ENCODE data around the gene MRPL40. TPM values are rescaled to one million over a fixed set of nuclear protein-coding genes. Genes with fewer than 3 reads are reported as not detected.

Gene MRPL40
- total and polyA plus RNA-seq, 10 of the 15 experiments (the other 5 are each of a cell fraction or from before 2014, with no cell fraction given) = 41.2 to 207 (median 69.1) TPM

- TF ChIP-seq ZBTB11 (CRISPR knock-in tag; IDR thresholded peaks at IDR 0.05) = no peak
Measured at GRCh38 chr22:19464975-19465374, 32.6 kb downstream of the MRPL40 start (continued).

DNA sequence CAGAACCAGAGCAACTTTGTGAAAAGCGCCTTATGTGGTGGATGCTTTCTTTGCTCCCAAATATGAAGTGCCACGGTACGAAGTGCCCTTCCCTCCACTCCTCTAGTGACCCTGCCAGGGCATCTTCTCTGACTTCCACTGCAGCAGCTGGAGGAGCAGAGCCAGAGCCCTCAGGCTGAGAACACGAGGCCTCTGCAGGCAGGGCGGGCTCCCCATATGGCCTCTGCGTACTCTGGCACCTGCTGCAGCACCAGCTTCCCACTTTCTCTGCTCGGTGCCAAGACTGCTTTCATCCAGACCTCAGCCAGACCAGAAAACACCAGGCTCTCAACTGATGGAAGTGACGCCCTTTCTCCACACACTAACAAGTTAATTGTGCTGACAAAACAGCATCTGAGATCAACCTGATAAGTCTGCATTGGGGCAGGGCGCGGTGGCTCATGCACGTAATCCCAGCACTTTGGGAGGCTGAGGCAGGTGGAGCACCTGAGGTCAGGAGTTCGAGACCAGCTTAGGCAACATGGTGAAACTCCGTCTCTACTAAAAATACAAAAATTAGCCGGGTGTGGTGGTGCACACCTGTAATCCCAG is 33.9 kb downstream of the MRPL40 start:
- H3K4me2 ChIP-seq (ENCODE audit: control insufficient read depth, insufficient read depth) = no peak overlapping the region
- ATAC-seq (no peak), FAIRE-seq (no peak), DNase-seq (ENCODE audit: low read depth, low spot score) (no peak)
- no peak overlapping the region for H3K27ac ChIP-seq (ENCODE audit: control insufficient read depth, insufficient read depth)
- ChIA-PET POLR2A (no interaction called here), CTCF (interaction anchor here (0.9 to 1.4 kb wide), 3 partner anchors 8 to 14 kb away, joined by 3 to 8 read pairs (median 4); partner anchors contain the start of gene CDC45), SMC1A (ENCODE audit: uncharacterized antibody, unreplicated experiment) (interaction anchor here (1.2 kb wide), 1 partner anchor 11 kb away, joined by 3 read pairs; no protein-coding TSS in a partner anchor), RAD21 (ENCODE audit: unreplicated experiment) (no interaction called here)
- H4K20me1 ChIP-seq (ENCODE audit: control insufficient read depth, insufficient read depth) = peaks cover 2% of the 10 kb centered on the region; the same call in 1 of the 2 replicates
- no peak overlapping the region for H3K4me3 ChIP-seq
- intact Hi-C loops (cut with micrococcal nuclease; ENCODE audit: unreplicated experiment) = no loop called here
- TF ChIP-seq TCF3 (IDR thresholded peaks at IDR 0.05; ENCODE audit: borderline replicate concordance, insufficient read depth, low read depth, low read length) (no peak), BACH1 (IDR thresholded peaks at IDR 0.05; ENCODE audit: borderline replicate concordance) (no peak), MTA2 (IDR thresholded peaks at IDR 0.05; ENCODE audit: low read depth) (no peak), YY1 (IDR thresholded peaks at IDR 0.05; ENCODE audit: low read depth, low read length) (no peak), NR2C1 (IDR thresholded peaks at IDR 0.05) (no peak), KLF5 (IDR thresholded peaks at IDR 0.05; ENCODE audit: partially characterized antibody) (no peak), ASH2L (IDR thresholded peaks at IDR 0.05; ENCODE audit: borderline replicate concordance, low read depth) (no peak), SKIL (IDR thresholded peaks at IDR 0.05; ENCODE audit: low read depth, poor library complexity, severe bottlenecking) (no peak), RFX5 (IDR thresholded peaks at IDR 0.05; ENCODE audit: low read depth, low read length) (no peak), CBX3 (IDR thresholded peaks at IDR 0.05; ENCODE audit: borderline replicate concordance, low read depth) (no peak), ZNF24 (IDR thresholded peaks at IDR 0.05) (no peak)
- TF ChIP-seq, protein P1, sequence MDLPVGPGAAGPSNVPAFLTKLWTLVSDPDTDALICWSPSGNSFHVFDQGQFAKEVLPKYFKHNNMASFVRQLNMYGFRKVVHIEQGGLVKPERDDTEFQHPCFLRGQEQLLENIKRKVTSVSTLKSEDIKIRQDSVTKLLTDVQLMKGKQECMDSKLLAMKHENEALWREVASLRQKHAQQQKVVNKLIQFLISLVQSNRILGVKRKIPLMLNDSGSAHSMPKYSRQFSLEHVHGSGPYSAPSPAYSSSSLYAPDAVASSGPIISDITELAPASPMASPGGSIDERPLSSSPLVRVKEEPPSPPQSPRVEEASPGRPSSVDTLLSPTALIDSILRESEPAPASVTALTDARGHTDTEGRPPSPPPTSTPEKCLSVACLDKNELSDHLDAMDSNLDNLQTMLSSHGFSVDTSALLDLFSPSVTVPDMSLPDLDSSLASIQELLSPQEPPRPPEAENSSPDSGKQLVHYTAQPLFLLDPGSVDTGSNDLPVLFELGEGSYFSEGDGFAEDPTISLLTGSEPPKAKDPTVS (IDR thresholded peaks at IDR 0.05; ENCODE audit: low read depth, low read length) = no peak
- TF ChIP-seq, protein P2, sequence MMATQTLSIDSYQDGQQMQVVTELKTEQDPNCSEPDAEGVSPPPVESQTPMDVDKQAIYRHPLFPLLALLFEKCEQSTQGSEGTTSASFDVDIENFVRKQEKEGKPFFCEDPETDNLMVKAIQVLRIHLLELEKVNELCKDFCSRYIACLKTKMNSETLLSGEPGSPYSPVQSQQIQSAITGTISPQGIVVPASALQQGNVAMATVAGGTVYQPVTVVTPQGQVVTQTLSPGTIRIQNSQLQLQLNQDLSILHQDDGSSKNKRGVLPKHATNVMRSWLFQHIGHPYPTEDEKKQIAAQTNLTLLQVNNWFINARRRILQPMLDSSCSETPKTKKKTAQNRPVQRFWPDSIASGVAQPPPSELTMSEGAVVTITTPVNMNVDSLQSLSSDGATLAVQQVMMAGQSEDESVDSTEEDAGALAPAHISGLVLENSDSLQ (IDR thresholded peaks at IDR 0.05) = no peak
- no peak overlapping the region for H3K9ac ChIP-seq (ENCODE audit: control insufficient read depth, insufficient read depth, low read length)
- no peaks in the 10 kb centered on the region for H3K9me3 ChIP-seq (replicated peaks; ENCODE audit: control insufficient read depth, insufficient read depth, low read length)
- H3K79me2 ChIP-seq (ENCODE audit: control insufficient read depth, insufficient read depth, low read length) = no peaks in the 10 kb centered on the region; the same call in 1 of the 2 replicates
- no TSS peak for BruUV-seq (replicated peaks)
- no peaks in the 10 kb centered on the region for H3K4me1 ChIP-seq (ENCODE audit: control insufficient read depth, insufficient read depth, low read length)
- H3K27me3 ChIP-seq (replicated peaks in 1 of 2; ENCODE audit: control insufficient read depth in 2 of 2, insufficient read depth in 2 of 2, low read length in 1 of 2) = no peaks in the 10 kb centered on the region
- WGBS (ENCODE audit: insufficient coverage, insufficient replicate concordance, low lambda C conversion rate, missing lambda C conversion rate) = 92% methylated on average over 14 of the region's 14 CpGs
- in situ Hi-C loops (cut with MboI) = no loop called here
- no peak overlapping the region for H2AFZ ChIP-seq (ENCODE audit: control insufficient read depth, low read depth, low read length)
- H3K36me3 ChIP-seq (ENCODE audit: control insufficient read depth in 2 of 2, insufficient read depth in 2 of 2, low read length in 1 of 2) = peaks cover 33 to 44% of the 10 kb centered on the region in 2 experiments
